ENCODE measurements around the gene TKFC.

- TF ChIP-seq EZH2 (IDR thresholded peaks at IDR 0.05; ENCODE audit: insufficient read depth, poor library complexity, severe bottlenecking) = no peak
- TF ChIP-seq EZH2phosphoT487 (IDR thresholded peaks at IDR 0.05; ENCODE audit: insufficient read depth, low read depth) = no peak
These were observed 34.3 kb upstream of the TKFC start for GRCh38 chr11:61298663-61299244.
